PC-9 (cell line): ENCODE results near the gene GDPD5. TPM values are rescaled to one million over a fixed set of nuclear protein-coding genes. Genes with fewer than 3 reads are reported as not detected.

Source experiments
- BruUV-seq: library from RNA; stranded (reverse); fragments of 400-500 nt; replicated peaks from 2 replicates; lab custom pipeline; 2021; lab: Mats Ljungman, UMichigan
- CTCF ChIA-PET: fragments of 300-600 bp; sonication (Branson Sonifier 250); formaldehyde crosslinking; loops from one replicate; lab custom pipeline; 2022; ENCODE audit warnings: antibody characterized with exemption; lab: Charles Lee
- POLR2A ChIA-PET: fragments of 300-600 bp; sonication (Branson Sonifier 250); formaldehyde crosslinking; loops from one replicate; lab custom pipeline; 2022; ENCODE audit warnings: antibody characterized with exemption; ENCODE audit not compliant: unreplicated experiment; lab: Charles Lee
- DNase-seq, 2 experiments: peaks; one replicate each; pipeline versions ENCODE4 v3.0.0 to v3.0.0-alpha.2; 2015 to 2022; ENCODE audit warnings: mixed read lengths in 1 of 2
- H2AFZ ChIP-seq: fragments of 200-600 bp; sonication (generic); 2 replicates; pipeline ENCODE4 v1.8.1; 2017; ENCODE audit warnings: antibody characterized with exemption
- H3F3A ChIP-seq: fragments of 200-600 bp; sonication (generic); 2 replicates; pipeline ENCODE4 v1.8.1; 2017; ENCODE audit warnings: antibody characterized with exemption, mild to moderate bottlenecking, low read depth; ENCODE audit not compliant: insufficient read depth
- H3K27ac ChIP-seq: fragments of 200-600 bp; sonication (generic); 2 replicates; pipeline ENCODE4 v1.6.1; 2016; ENCODE audit warnings: mixed run types
- H3K27me3 ChIP-seq: fragments of 200-600 bp; sonication (generic); 2 replicates; pipeline ENCODE4 v1.6.1; 2016; ENCODE audit warnings: low read depth, mixed run types; ENCODE audit not compliant: insufficient read depth
- H3K36me3 ChIP-seq: fragments of 200-600 bp; sonication (generic); 2 replicates; pipeline ENCODE4 v1.6.1; 2016; ENCODE audit warnings: low read depth, mixed run types
- H3K4me1 ChIP-seq: fragments of 200-600 bp; sonication (generic); replicated peaks from 2 replicates; pipeline ENCODE4 v1.6.1; 2016; ENCODE audit warnings: mixed run types; ENCODE audit not compliant: insufficient read depth
- H3K4me2 ChIP-seq: fragments of 200-600 bp; sonication (generic); 2 replicates; pipeline ENCODE4 v1.6.1; 2017; ENCODE audit warnings: mixed run types
- H3K4me3 ChIP-seq: fragments of 200-600 bp; sonication (generic); 2 replicates; pipeline ENCODE4 v1.6.1; 2016; ENCODE audit warnings: mixed run types
- H3K79me2 ChIP-seq: fragments of 200-600 bp; sonication (generic); 2 replicates; pipeline ENCODE4 v1.6.1; 2017; ENCODE audit warnings: low read depth, mixed run types
- H3K9me2 ChIP-seq: fragments of 200-600 bp; sonication (generic); 2 replicates; pipeline ENCODE4 v1.8.1; 2017; ENCODE audit warnings: mild to moderate bottlenecking; ENCODE audit not compliant: insufficient read depth
- H3K9me3 ChIP-seq: fragments of 200-600 bp; sonication (generic); 2 replicates; pipeline ENCODE4 v1.8.1; 2016; ENCODE audit warnings: low read depth; ENCODE audit not compliant: insufficient read depth
- H4K20me1 ChIP-seq: fragments of 200-600 bp; sonication (generic); 2 replicates; pipeline ENCODE4 v1.8.1; 2017; ENCODE audit not compliant: insufficient read depth
- CTCF ChIP-seq: fragments of 200-600 bp; sonication (generic); conservative IDR thresholded peaks from 2 replicates; pipeline ENCODE4 v1.6.1; 2017; ENCODE audit warnings: mixed run types, antibody characterized with exemption, mild to moderate bottlenecking, moderate library complexity
- EZH2 ChIP-seq: fragments of 200-600 bp; sonication (generic); IDR thresholded peaks from 2 replicates; pipeline ENCODE4 v1.8.0; 2017; ENCODE audit warnings: antibody characterized with exemption, low read depth
- intact Hi-C: fragments of 100-400 bp; cut with micrococcal nuclease; formaldehyde crosslinking; loops from one replicate; pipeline ENCODE4 v1.10.0; 2022; ENCODE audit not compliant: unreplicated experiment
- total RNA-seq: library from RNA; stranded (reverse); gene quantifications from 2 replicates; pipeline ENCODE4 v1.2.3, GENCODE V29; 2021

GDPD5 gene
- total RNA-seq, 1 experiment from 2014 or later = 7.9 TPM

- ChIA-PET POLR2A (no interaction called here), CTCF (interaction anchor here (0.5 kb wide), 1 partner anchor 341 kb away, joined by 14 read pairs; no protein-coding TSS in a partner anchor)
- DNase-seq = no peak
- intact Hi-C loops = no loop called here
- no TSS peak for BruUV-seq
- Histone ChIP-seq H3K9me2 (no peaks in the 10 kb centered on the region), H3K4me3 (no peak overlapping the region), H3F3A (no peaks in the 10 kb centered on the region), H4K20me1 (no peaks in the 10 kb centered on the region), H2AFZ (no peak overlapping the region), H3K36me3 (no peaks in the 10 kb centered on the region), H3K27ac (no peak overlapping the region), H3K27me3 (no peaks in the 10 kb centered on the region), H3K4me1 (peaks cover 14% of the 10 kb centered on the region), H3K4me2 (no peak overlapping the region), H3K79me2 (no peaks in the 10 kb centered on the region), H3K9me3 (no peaks in the 10 kb centered on the region)
- no peak for TF ChIP-seq CTCF
- TF ChIP-seq EZH2 = no peak
These were observed 58.4 kb downstream of the GDPD5 start for GRCh38 chr11:75467311-75467710.

GRCh38 chr11:75465701-75466531 lies 59.8 kb downstream of the GDPD5 start:
- Histone ChIP-seq H3K4me2 (no peak overlapping the region), H3K9me2 (no peaks in the 10 kb centered on the region), H3F3A (no peaks in the 10 kb centered on the region), H2AFZ (no peak overlapping the region), H3K27me3 (no peaks in the 10 kb centered on the region), H3K4me3 (no peak overlapping the region), H3K4me1 (peaks cover 14% of the 10 kb centered on the region), H3K9me3 (no peaks in the 10 kb centered on the region), H4K20me1 (no peaks in the 10 kb centered on the region), H3K27ac (no peak overlapping the region), H3K36me3 (no peaks in the 10 kb centered on the region), H3K79me2 (no peaks in the 10 kb centered on the region)
- DNase-seq = peak in 1 of 2 experiments; percentile 61
- ChIA-PET CTCF (interaction anchor here (0.9 kb wide), 1 partner anchor 14 kb away, joined by 3 read pairs; no protein-coding TSS in a partner anchor), POLR2A (no interaction called here)
- no peak for TF ChIP-seq CTCF
- no peak for TF ChIP-seq EZH2
- intact Hi-C loops = loop anchor here (1.0 kb wide), 1 partner anchor 33 kb away; no protein-coding TSS in a partner anchor
- no TSS peak for BruUV-seq

- TF ChIP-seq EZH2 (no peak), CTCF (no peak)
- CTCF ChIA-PET = no interaction called here
- H3K9me2 ChIP-seq = no peaks in the 10 kb centered on the region
- H2AFZ ChIP-seq = no peak overlapping the region
- H4K20me1 ChIP-seq = no peaks in the 10 kb centered on the region
- DNase-seq = no peak
- no TSS peak for BruUV-seq
- peaks cover 14% of the 10 kb centered on the region for H3K4me1 ChIP-seq
- H3K27ac ChIP-seq = no peak overlapping the region
- no peaks in the 10 kb centered on the region for H3F3A ChIP-seq
- no peak overlapping the region for H3K4me3 ChIP-seq
- no peaks in the 10 kb centered on the region for H3K36me3 ChIP-seq
- POLR2A ChIA-PET = no interaction called here
- intact Hi-C loops = no loop called here
- no peaks in the 10 kb centered on the region for H3K27me3 ChIP-seq
- no peaks in the 10 kb centered on the region for H3K79me2 ChIP-seq
- H3K9me3 ChIP-seq = no peaks in the 10 kb centered on the region
- no peak overlapping the region for H3K4me2 ChIP-seq
These were observed 62.5 kb downstream of the GDPD5 start for GRCh38 chr11:75463106-75463774.
